RWPE2 (cell line): ENCODE measurements around the gene MYLK4.

Experiments used
- ATAC-seq: fragments of 200-7000 bp; cut with Tn5 transposase; 3 replicates; pipeline ENCODE4 v1.9.1; 2021; ENCODE audit warnings: low read depth
- DNase-seq: peaks from one replicate; pipeline ENCODE4 v3.0.0-alpha.2; 2020; ENCODE audit warnings: low spot score
- H3K27ac ChIP-seq: fragments of 450-650 bp; 2 replicates; pipeline ENCODE4 v1.5.1; 2017; ENCODE audit warnings: mild to moderate bottlenecking; ENCODE audit not compliant: poor library complexity, severe bottlenecking
- H3K27me3 ChIP-seq: fragments of 250-450 bp; sonication (Bioruptor Pico); 2 replicates; pipeline ENCODE4 v1.5.1; 2021; ENCODE audit warnings: mild to moderate bottlenecking, moderate library complexity; ENCODE audit not compliant: insufficient read depth, poor library complexity, severe bottlenecking
- H3K36me3 ChIP-seq: fragments of 250-450 bp; sonication (Bioruptor Pico); 2 replicates; pipeline ENCODE4 v1.5.1; 2020; ENCODE audit warnings: low read depth, mild to moderate bottlenecking, moderate library complexity
- H3K4me1 ChIP-seq: fragments of 250-450 bp; sonication (Bioruptor Pico); 2 replicates; pipeline ENCODE4 v1.5.1; 2021; ENCODE audit warnings: mild to moderate bottlenecking, moderate library complexity; ENCODE audit not compliant: insufficient read depth, poor library complexity, severe bottlenecking
- H3K4me3 ChIP-seq: fragments of 250-450 bp; sonication (Bioruptor Pico); 2 replicates; pipeline ENCODE4 v1.5.1; 2021; ENCODE audit warnings: mild to moderate bottlenecking, moderate library complexity; ENCODE audit not compliant: severe bottlenecking
- H3K9me3 ChIP-seq: fragments of 250-450 bp; sonication (Bioruptor Pico); 2 replicates; pipeline ENCODE4 v1.5.1; 2021; ENCODE audit warnings: mild to moderate bottlenecking, moderate library complexity; ENCODE audit not compliant: severe bottlenecking
- TF ChIP-seq, protein P1 (sequence below): fragments of 450-650 bp; IDR thresholded peaks from one replicate; pipeline ENCODE4 v1.5.1; 2017; ENCODE audit warnings: mild to moderate bottlenecking, moderate library complexity; ENCODE audit not compliant: poor library complexity, severe bottlenecking

MYLK4 gene

DNA sequence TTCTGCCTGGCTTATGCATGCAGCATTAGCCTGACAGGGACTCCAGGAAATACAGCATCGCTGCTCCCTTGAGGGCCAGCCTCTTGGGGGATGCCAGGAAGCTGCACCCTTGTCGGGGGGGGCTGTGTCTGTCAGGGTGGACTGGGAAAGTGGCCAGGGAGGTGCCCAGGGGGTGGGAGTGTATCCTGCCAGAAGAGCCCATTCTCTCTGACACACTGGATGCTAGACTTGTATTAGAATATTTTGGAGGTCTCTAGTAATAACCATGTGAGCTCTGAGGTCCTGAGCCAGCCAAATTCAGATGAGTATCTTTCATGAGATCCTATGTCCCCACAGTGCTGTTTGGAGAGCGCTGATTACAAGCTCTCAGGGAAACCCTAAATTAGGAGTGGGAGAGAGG lies 89.1 kb downstream of the MYLK4 start:
- no peak for ATAC-seq
- DNase-seq = no peak
- TF ChIP-seq, protein P1, sequence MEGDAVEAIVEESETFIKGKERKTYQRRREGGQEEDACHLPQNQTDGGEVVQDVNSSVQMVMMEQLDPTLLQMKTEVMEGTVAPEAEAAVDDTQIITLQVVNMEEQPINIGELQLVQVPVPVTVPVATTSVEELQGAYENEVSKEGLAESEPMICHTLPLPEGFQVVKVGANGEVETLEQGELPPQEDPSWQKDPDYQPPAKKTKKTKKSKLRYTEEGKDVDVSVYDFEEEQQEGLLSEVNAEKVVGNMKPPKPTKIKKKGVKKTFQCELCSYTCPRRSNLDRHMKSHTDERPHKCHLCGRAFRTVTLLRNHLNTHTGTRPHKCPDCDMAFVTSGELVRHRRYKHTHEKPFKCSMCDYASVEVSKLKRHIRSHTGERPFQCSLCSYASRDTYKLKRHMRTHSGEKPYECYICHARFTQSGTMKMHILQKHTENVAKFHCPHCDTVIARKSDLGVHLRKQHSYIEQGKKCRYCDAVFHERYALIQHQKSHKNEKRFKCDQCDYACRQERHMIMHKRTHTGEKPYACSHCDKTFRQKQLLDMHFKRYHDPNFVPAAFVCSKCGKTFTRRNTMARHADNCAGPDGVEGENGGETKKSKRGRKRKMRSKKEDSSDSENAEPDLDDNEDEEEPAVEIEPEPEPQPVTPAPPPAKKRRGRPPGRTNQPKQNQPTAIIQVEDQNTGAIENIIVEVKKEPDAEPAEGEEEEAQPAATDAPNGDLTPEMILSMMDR = no peak
- Histone ChIP-seq H3K27me3 (no peaks in the 10 kb centered on the region), H3K4me1 (peaks cover 33% of the 10 kb centered on the region), H3K4me3 (no peak overlapping the region), H3K9me3 (no peaks in the 10 kb centered on the region), H3K36me3 (no peaks in the 10 kb centered on the region), H3K27ac (no peak overlapping the region)

DNA sequence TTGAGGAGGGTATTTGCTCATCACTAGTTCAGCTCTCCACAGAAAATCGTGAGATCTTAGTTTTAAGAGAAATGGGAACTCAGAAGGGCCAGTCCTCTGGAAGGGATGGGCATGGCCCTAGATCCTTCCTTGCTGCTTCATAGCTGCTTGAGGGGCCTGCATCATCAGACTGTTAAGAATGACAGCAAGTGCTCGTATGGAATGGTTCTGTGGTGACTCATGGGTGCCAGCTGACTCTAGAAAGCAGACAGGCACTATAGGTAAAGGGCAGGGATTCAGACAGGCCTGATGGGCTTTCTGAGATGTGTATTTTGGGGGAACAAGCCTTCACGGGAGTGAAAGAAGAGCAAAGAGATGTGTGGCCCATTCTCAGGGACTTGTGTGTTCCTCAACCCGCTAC lies 90.8 kb downstream of the MYLK4 start:
- Histone ChIP-seq H3K9me3 (no peaks in the 10 kb centered on the region), H3K36me3 (no peaks in the 10 kb centered on the region), H3K4me3 (no peak overlapping the region), H3K27me3 (no peaks in the 10 kb centered on the region), H3K27ac (peak overlapping the region; percentile 64), H3K4me1 (peaks cover 24% of the 10 kb centered on the region)
- peak; percentile 92 for ATAC-seq
- TF ChIP-seq, protein P1 = no peak
- no peak for DNase-seq

DNA sequence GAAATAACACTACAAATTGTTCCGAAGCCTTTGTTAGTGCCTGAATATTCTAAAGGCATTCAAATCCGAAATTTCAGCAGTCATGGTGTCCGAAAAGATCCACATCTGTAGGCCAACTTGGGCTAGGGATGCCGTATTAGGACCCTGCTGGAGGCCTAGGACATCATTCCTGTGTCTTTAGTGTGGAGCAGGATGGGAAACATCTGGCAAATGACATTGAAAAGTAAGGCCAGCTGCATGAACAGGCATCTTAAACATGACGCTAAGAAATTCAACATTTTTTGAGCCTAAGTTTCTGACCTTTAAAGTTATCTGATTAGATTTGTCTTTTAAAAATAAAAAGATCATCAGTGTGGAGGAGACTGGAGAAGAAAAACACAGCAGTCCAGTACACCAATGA lies 91.3 kb downstream of the MYLK4 start:
- DNase-seq = no peak
- TF ChIP-seq, protein P1 = no peak

DNA sequence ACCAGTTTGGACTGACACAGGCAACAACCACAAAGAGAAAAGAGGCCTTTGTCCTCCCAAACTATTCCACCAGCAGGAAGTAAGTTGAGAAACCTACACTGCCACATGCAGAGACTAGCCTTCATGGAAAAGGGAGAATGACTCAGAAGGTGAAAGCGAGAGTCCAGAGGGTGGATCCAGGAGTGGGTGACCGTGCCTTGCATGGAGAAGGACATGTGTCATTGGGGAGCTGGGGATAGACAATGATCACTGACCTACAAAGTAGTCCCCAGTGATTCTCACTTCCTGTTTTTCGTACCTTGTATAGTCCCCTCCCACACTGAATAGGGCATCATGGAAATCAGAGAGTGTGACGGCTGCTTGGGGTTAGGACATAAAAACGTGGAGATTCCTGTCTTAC lies 91.9 kb downstream of the MYLK4 start:
- ATAC-seq (peak; percentile 84), DNase-seq (no peak)
- Histone ChIP-seq H3K9me3 (no peaks in the 10 kb centered on the region), H3K27ac (peak overlapping the region; percentile 64), H3K4me1 (peaks cover 24% of the 10 kb centered on the region), H3K27me3 (no peaks in the 10 kb centered on the region), H3K4me3 (no peak overlapping the region), H3K36me3 (no peaks in the 10 kb centered on the region)
- TF ChIP-seq, protein P1 = no peak

More for the DNA sequence above, 91.3 kb downstream of the MYLK4 start:
- Histone ChIP-seq H3K27me3 (no peaks in the 10 kb centered on the region), H3K9me3 (no peaks in the 10 kb centered on the region), H3K4me1 (peaks cover 24% of the 10 kb centered on the region), H3K36me3 (no peaks in the 10 kb centered on the region), H3K4me3 (no peak overlapping the region), H3K27ac (peak overlapping the region; percentile 64)
- ATAC-seq = no peak

DNA sequence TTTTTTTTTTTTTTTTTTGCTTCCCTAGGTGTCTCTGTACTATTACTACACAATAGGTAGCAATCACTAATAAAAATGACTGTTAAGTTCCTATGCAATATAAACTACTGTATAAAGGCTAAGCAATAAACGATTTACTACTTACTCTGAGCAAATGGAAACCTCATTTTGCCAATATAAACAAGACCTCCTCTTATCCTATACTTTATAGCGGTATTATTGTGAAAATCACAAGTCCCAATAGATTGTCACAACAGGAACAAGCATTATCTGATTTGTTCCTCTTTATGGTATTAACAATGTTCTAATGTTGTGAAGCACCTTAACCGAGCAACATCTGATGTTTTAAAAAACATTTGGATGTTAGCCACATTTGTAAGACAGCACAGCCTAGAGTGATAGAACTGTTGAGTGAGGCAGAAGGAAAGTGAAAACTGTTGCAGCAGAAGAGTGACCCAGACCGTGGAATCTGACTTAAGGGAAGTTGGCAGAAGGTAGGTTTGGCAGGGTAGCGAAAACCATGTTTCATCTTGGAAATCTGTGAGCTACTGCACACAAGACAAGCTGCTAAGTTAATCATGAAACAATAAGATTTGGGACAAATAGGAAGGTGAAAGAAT lies 94.2 kb downstream of the MYLK4 start:
- H3K27ac ChIP-seq = no peak overlapping the region
- peaks cover 24% of the 10 kb centered on the region for H3K4me1 ChIP-seq
- H3K9me3 ChIP-seq = no peaks in the 10 kb centered on the region
- H3K27me3 ChIP-seq = no peaks in the 10 kb centered on the region
- no peak for DNase-seq
- TF ChIP-seq, protein P1 = no peak
- H3K36me3 ChIP-seq = no peaks in the 10 kb centered on the region
- no peak for ATAC-seq
- H3K4me3 ChIP-seq = no peak overlapping the region
